ENCODE data around the gene MAP4K4. TPM values are rescaled to one million over a fixed set of nuclear protein-coding genes. Genes with fewer than 3 reads are reported as not detected.

The MAP4K4 gene
- total and polyA plus RNA-seq, 2 of the 13 experiments (the other 11 are each of a cell fraction or from before 2014, with no cell fraction given) = 105 to 264 TPM

- TF ChIP-seq, protein P1, sequence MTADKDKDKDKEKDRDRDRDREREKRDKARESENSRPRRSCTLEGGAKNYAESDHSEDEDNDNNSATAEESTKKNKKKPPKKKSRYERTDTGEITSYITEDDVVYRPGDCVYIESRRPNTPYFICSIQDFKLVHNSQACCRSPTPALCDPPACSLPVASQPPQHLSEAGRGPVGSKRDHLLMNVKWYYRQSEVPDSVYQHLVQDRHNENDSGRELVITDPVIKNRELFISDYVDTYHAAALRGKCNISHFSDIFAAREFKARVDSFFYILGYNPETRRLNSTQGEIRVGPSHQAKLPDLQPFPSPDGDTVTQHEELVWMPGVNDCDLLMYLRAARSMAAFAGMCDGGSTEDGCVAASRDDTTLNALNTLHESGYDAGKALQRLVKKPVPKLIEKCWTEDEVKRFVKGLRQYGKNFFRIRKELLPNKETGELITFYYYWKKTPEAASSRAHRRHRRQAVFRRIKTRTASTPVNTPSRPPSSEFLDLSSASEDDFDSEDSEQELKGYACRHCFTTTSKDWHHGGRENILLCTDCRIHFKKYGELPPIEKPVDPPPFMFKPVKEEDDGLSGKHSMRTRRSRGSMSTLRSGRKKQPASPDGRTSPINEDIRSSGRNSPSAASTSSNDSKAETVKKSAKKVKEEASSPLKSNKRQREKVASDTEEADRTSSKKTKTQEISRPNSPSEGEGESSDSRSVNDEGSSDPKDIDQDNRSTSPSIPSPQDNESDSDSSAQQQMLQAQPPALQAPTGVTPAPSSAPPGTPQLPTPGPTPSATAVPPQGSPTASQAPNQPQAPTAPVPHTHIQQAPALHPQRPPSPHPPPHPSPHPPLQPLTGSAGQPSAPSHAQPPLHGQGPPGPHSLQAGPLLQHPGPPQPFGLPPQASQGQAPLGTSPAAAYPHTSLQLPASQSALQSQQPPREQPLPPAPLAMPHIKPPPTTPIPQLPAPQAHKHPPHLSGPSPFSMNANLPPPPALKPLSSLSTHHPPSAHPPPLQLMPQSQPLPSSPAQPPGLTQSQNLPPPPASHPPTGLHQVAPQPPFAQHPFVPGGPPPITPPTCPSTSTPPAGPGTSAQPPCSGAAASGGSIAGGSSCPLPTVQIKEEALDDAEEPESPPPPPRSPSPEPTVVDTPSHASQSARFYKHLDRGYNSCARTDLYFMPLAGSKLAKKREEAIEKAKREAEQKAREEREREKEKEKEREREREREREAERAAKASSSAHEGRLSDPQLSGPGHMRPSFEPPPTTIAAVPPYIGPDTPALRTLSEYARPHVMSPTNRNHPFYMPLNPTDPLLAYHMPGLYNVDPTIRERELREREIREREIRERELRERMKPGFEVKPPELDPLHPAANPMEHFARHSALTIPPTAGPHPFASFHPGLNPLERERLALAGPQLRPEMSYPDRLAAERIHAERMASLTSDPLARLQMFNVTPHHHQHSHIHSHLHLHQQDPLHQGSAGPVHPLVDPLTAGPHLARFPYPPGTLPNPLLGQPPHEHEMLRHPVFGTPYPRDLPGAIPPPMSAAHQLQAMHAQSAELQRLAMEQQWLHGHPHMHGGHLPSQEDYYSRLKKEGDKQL (CRISPR knock-in tag; IDR thresholded peaks at IDR 0.05; ENCODE audit: low read depth) = 0 out of 2 replicates have a peak, but pooled peaks have one; percentile 7
- TF ChIP-seq TGIF2 (CRISPR knock-in tag; IDR thresholded peaks at IDR 0.05) (no peak), SP2 (CRISPR knock-in tag; IDR thresholded peaks at IDR 0.05) (peak; percentile 52; the same call in 1 of the 2 replicates), ZNF281 (CRISPR knock-in tag; IDR thresholded peaks at IDR 0.05; ENCODE audit: borderline replicate concordance) (peak; percentile 66; the same call in 1 of the 2 replicates), ESRRA (CRISPR knock-in tag; IDR thresholded peaks at IDR 0.05; ENCODE audit: low read depth) (peak; percentile 25; the same call in 1 of the 2 replicates), HNF1B (CRISPR knock-in tag; IDR thresholded peaks at IDR 0.05) (peak; percentile 73; the same call in 1 of the 2 replicates), PCBP1 (IDR thresholded peaks at IDR 0.05; ENCODE audit: borderline replicate concordance, low read depth, low read length) (no peak), SIX1 (CRISPR knock-in tag; IDR thresholded peaks at IDR 0.05; ENCODE audit: borderline replicate concordance) (0 out of 2 replicates have a peak, but pooled peaks have one; percentile 24), ZNF460 (CRISPR knock-in tag; IDR thresholded peaks at IDR 0.05; ENCODE audit: borderline replicate concordance) (peak; percentile 11; the same call in 1 of the 2 replicates), HNF4G (IDR thresholded peaks at IDR 0.05; ENCODE audit: borderline replicate concordance, low read depth, low read length) (no peak), HNF4G (CRISPR knock-in tag; IDR thresholded peaks at IDR 0.05; ENCODE audit: borderline replicate concordance, low read depth) (0 out of 2 replicates have a peak, but pooled peaks have one; percentile 21), ZNF350 (CRISPR knock-in tag; IDR thresholded peaks at IDR 0.05; ENCODE audit: borderline replicate concordance, low read depth) (peak; percentile 47; the same call in 1 of the 2 replicates), TBX3 (IDR thresholded peaks at IDR 0.05; ENCODE audit: borderline replicate concordance) (peak; percentile 21; the same call in 1 of the 2 replicates), ZNF296 (CRISPR knock-in tag; conservative IDR thresholded peaks at IDR 0.05) (no peak)
Measured at GRCh38 chr2:101696272-101697123, 1.0 kb upstream of the MAP4K4 start (continued).
